Measurements from ENCODE around the gene OR5D16.

The OR5D16 gene

DNA sequence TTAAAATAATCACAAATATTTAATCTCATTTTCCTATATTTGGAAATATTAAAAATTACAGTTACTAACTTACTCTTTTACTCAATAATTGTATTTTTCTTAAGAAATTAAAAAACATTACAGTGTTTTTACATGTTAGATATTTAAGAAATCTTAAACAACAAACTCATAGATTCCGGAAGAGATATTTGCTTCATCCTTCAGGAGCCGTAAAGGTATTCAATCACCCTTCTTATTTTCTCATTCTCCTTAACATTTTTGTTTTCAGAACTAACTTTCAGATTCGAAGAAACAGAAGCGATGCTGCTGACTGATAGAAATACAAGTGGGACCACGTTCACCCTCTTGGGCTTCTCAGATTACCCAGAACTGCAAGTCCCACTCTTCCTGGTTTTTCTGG is 19.2 kb upstream of the OR5D16 start, which contains the start of gene OR5D18:
Gene OR5D18, plus strand, starts transcription at position 301 of the 400 bp plus-strand sequence. Its CDS starts 0 bp downstream, at position 301.
- H3K4me1 ChIP-seq (ENCODE audit: control insufficient read depth, low read length) = no peaks in the 10 kb centered on the region
- H3K9me3 ChIP-seq (ENCODE audit: control insufficient read depth, insufficient read depth, low read length) = no peaks in the 10 kb centered on the region
- H3K4me3 ChIP-seq (ENCODE audit: low read length) = no peak within 1 kb of the TSS
- H3K36me3 ChIP-seq (ENCODE audit: control insufficient read depth, low read length) = no peaks in the 10 kb centered on the region
- no peaks in the 10 kb centered on the region for H3K9me2 ChIP-seq (replicated peaks; ENCODE audit: control insufficient read depth, low read length)
- H3K27ac ChIP-seq (ENCODE audit: low read depth, low read length) = no peak within 1 kb of the TSS
- H3K27me3 ChIP-seq (ENCODE audit: control insufficient read depth, low read length) = no peaks in the 10 kb centered on the region
- no peak within 1 kb of the TSS for H3K4me2 ChIP-seq (ENCODE audit: low read length)
- no peak for TF ChIP-seq EZH2phosphoT487 (IDR thresholded peaks at IDR 0.05; ENCODE audit: borderline replicate concordance, low read length)
- TF ChIP-seq CTCF (IDR thresholded peaks at IDR 0.05; ENCODE audit: low read depth, low read length, poor library complexity, severe bottlenecking) = no peak
- H3F3A ChIP-seq (ENCODE audit: control insufficient read depth, insufficient read depth) = no peaks in the 10 kb centered on the region
- H3K79me2 ChIP-seq (ENCODE audit: control insufficient read depth, low read length) = no peaks in the 10 kb centered on the region
- H4K20me1 ChIP-seq (ENCODE audit: control insufficient read depth, insufficient read depth, low read depth, low read length) = no peaks in the 10 kb centered on the region

GRCh38 chr11:55826919-55827318 is 11.6 kb upstream of the OR5D16 start, which contains the start of gene OR5L2:
OR5L2 (plus strand) TSS chr11:55827219; CDS start chr11:55827219, 0 bp downstream.
- Histone ChIP-seq H3K36me3 (ENCODE audit: control insufficient read depth, low read length) (no peaks in the 10 kb centered on the region), H3K27ac (ENCODE audit: low read depth, low read length) (no peak within 1 kb of the TSS), H3K9me2 (replicated peaks; ENCODE audit: control insufficient read depth, low read length) (no peaks in the 10 kb centered on the region), H3K9me3 (ENCODE audit: control insufficient read depth, insufficient read depth, low read length) (no peaks in the 10 kb centered on the region), H4K20me1 (ENCODE audit: control insufficient read depth, insufficient read depth, low read depth, low read length) (no peaks in the 10 kb centered on the region), H3F3A (ENCODE audit: control insufficient read depth, insufficient read depth) (no peaks in the 10 kb centered on the region), H3K4me2 (ENCODE audit: low read length) (no peak within 1 kb of the TSS), H3K4me3 (ENCODE audit: low read length) (no peak within 1 kb of the TSS), H3K27me3 (ENCODE audit: control insufficient read depth, low read length) (no peaks in the 10 kb centered on the region), H3K79me2 (ENCODE audit: control insufficient read depth, low read length) (no peaks in the 10 kb centered on the region), H3K4me1 (ENCODE audit: control insufficient read depth, low read length) (no peaks in the 10 kb centered on the region)
- TF ChIP-seq CTCF (IDR thresholded peaks at IDR 0.05; ENCODE audit: low read depth, low read length, poor library complexity, severe bottlenecking) (no peak), EZH2phosphoT487 (IDR thresholded peaks at IDR 0.05; ENCODE audit: borderline replicate concordance, low read length) (no peak)

DNA sequence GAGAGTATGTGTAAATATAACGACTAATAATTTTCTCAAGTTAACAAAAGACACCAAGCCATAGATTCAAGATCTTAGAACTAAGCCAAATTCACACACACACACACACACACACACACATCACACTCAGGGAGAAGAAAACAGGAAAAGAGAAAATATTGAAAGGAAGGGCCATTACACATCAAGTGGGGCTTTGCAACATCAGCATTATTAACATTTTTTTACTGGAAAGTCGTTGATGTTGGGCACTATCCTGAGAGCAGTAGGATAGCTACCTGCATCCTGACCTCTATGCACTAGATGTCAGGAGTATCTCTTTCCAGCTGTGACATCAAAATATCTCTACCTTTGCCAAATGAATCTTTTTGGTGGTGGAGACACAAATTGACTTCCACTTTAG is 8.9 kb downstream of the OR5D16 start:
- TF ChIP-seq EZH2phosphoT487 (IDR thresholded peaks at IDR 0.05; ENCODE audit: borderline replicate concordance, low read length) (no peak), CTCF (IDR thresholded peaks at IDR 0.05; ENCODE audit: low read depth, low read length, poor library complexity, severe bottlenecking) (no peak)
- Histone ChIP-seq H3F3A (ENCODE audit: control insufficient read depth, insufficient read depth) (no peaks in the 10 kb centered on the region), H3K4me1 (ENCODE audit: control insufficient read depth, low read length) (no peaks in the 10 kb centered on the region), H3K79me2 (ENCODE audit: control insufficient read depth, low read length) (no peaks in the 10 kb centered on the region), H3K9me2 (replicated peaks; ENCODE audit: control insufficient read depth, low read length) (no peaks in the 10 kb centered on the region), H3K27me3 (ENCODE audit: control insufficient read depth, low read length) (no peaks in the 10 kb centered on the region), H3K4me2 (ENCODE audit: low read length) (no peak overlapping the region), H3K9me3 (ENCODE audit: control insufficient read depth, insufficient read depth, low read length) (no peaks in the 10 kb centered on the region), H4K20me1 (ENCODE audit: control insufficient read depth, insufficient read depth, low read depth, low read length) (no peaks in the 10 kb centered on the region), H3K36me3 (ENCODE audit: control insufficient read depth, low read length) (no peaks in the 10 kb centered on the region), H3K27ac (ENCODE audit: low read depth, low read length) (no peak overlapping the region), H3K4me3 (ENCODE audit: low read length) (no peak overlapping the region)
